Activated CD8-positive, alpha-beta T cell treated with anti-CD3 and anti-CD28 coated beads, Interleukin-2, amount 10 ng/mL, durations not matched to agents 7 days and 5 days (primary cell): ENCODE data around the gene RAP1GAP. TPM values are rescaled to one million over a fixed set of nuclear protein-coding genes. Genes with fewer than 3 reads are reported as not detected.
"Not testable (repeated sequence)": the region's sequence is repeated elsewhere in the genome, so short reads cannot be mapped to it uniquely, and the experiment has no call there.

ENCODE experiments used
- ATAC-seq: fragments of 150-1000 bp; cut with Tn5 transposase; one replicate; pipeline ENCODE4 v1.10.0; 2021; ENCODE audit warnings: moderate library complexity
- CTCF ChIA-PET: fragments of 350-600 bp; sonication (Branson Sonifier 250); formaldehyde crosslinking; loops from one replicate; lab custom pipeline; 2021; ENCODE audit warnings: antibody characterized with exemption; lab: Charles Lee
- POLR2A ChIA-PET: fragments of 350-600 bp; sonication (Branson Sonifier 250); formaldehyde crosslinking; loops from one replicate; lab custom pipeline; 2021; ENCODE audit warnings: antibody characterized with exemption; lab: Charles Lee
- DNase-seq: peaks from one replicate; pipeline ENCODE4 v3.0.0-alpha.2; 2020
- H3K27ac Mint-ChIP-seq: one replicate; pipeline ENCODE4 v1.8.0; 2021; ENCODE audit warnings: mild to moderate bottlenecking, mixed read lengths
- H3K27me3 Mint-ChIP-seq: one replicate; pipeline ENCODE4 v1.8.0; 2021; ENCODE audit warnings: low read depth, mixed read lengths
- H3K36me3 Mint-ChIP-seq: one replicate; pipeline ENCODE4 v1.8.0; 2021; ENCODE audit warnings: low read depth, mixed read lengths
- H3K4me1 Mint-ChIP-seq: one replicate; pipeline ENCODE4 v1.8.0; 2021; ENCODE audit warnings: low read depth, mixed read lengths
- H3K4me3 Mint-ChIP-seq: one replicate; pipeline ENCODE4 v1.8.0; 2021; ENCODE audit warnings: mild to moderate bottlenecking, mixed read lengths
- H3K9me3 Mint-ChIP-seq: one replicate; pipeline ENCODE4 v1.8.0; 2022; ENCODE audit warnings: mixed read lengths; ENCODE audit not compliant: insufficient read depth
- total RNA-seq, 2 experiments: library from RNA; stranded (reverse); gene quantifications; one replicate each; pipeline ENCODE4 v1.2.3, GENCODE V29; 2021

RAP1GAP gene
- total RNA-seq, 2 experiments from 2014 or later, result 0.13 TPM; not detected in 1

DNA sequence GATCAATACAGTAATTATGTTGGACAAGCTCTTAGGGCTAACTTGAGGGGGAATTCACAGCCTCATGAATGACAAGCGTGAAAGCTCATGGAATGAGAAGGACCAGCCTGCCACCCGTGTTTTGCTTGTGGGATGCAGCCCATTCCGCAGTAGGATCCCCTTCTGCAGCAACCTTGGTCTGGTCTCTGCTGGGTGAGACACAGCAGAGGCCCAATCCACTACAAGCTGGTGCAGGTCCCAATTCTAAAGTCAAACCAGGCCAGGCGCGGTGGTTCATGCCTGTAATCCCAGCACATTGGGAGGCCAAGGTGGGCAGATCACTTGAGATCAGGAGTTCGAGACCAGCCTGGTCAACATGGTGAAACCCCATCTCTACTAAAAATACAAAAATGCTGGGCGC is 4.7 kb upstream of the RAP1GAP start:
- H3K9me3 Mint-ChIP-seq, H3K4me1 Mint-ChIP-seq, H3K36me3 Mint-ChIP-seq, H3K4me3 Mint-ChIP-seq, H3K27ac Mint-ChIP-seq, POLR2A ChIA-PET, ATAC-seq, CTCF ChIA-PET, DNase-seq: not testable (repeated sequence)
- H3K27me3 Mint-ChIP-seq, result peaks cover 13% of the 10 kb centered on the region

DNA sequence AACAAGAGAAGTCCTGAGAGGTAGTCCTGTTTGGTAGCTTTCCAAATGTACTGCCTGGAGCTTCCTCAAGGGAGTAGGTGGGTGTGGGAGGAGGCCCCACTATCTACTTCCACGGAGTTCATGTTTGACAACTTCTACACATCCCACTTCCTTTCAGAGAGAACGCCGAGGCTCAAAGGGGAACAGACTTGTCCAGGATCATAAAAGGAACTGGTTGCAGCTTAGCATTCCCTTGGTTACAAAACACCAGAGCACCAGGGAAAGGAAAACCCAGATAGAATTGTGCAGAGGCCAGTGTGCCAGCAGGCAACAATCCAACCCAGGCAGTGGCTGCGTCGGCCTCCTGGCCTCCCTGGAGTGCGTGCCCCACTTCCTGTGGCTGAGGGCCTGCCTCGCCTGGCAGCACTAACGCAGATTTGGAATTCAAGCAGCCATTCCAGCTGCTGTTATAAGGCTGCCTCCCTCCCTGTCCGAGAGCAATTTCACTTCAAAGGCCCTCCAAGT is 4.2 kb upstream of the RAP1GAP start:
- no peak for DNase-seq
- peaks cover 1% of the 10 kb centered on the region for H3K36me3 Mint-ChIP-seq
- no peak overlapping the region for H3K4me3 Mint-ChIP-seq
- POLR2A ChIA-PET, result no interaction called here
- CTCF ChIA-PET, result interaction anchor here (0.9 kb wide), 1 partner anchor 11 kb away, joined by 3 read pairs; no protein-coding TSS in a partner anchor
- no peak for ATAC-seq
- no peaks in the 10 kb centered on the region for H3K9me3 Mint-ChIP-seq
- H3K27me3 Mint-ChIP-seq, result peaks cover 14% of the 10 kb centered on the region
- no peak overlapping the region for H3K27ac Mint-ChIP-seq
- H3K4me1 Mint-ChIP-seq, result no peaks in the 10 kb centered on the region

DNA sequence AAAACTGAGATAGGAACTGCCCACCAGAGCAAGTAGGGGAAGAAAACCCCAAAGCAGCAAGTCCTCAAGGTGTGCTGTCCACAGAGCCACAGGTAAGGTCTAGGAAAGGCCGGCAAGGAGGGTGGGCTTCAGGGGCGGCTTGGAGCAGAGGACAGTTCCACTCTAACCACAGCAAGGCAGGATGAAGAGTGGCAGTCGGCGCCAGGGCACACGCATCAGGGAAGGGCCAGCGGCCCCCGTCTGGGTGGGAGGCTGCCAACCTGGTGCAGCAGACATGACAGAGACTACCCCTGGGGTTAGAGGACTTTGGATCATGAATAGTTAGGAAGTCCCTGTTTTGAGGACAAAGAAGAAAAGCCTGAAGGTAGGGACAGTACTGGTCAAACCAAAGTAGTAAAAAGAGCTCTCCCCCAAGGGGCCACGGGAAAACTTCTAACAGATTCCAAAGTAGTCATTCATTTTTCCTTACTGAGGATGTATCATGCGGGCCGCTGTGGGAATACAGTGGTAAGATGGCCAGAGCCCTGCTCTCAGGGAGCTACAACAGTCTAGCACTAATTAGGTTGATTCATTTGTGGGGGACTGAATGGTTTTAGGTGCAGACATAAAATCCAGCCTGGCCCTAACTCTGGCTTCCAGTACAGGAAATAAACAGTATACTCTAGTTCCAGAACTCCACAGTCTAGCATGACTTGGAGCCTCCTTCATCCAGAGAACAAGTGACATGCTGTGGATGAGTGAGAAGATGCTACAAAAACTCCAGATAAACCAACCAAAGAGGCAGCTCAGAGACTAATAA is 3.5 kb upstream of the RAP1GAP start:
- CTCF ChIA-PET, result interaction anchor here (0.9 to 1.5 kb wide), 2 partner anchors 11 to 744 kb away, joined by 3 read pairs; no protein-coding TSS in a partner anchor
- no peak overlapping the region for H3K4me3 Mint-ChIP-seq
- no peaks in the 10 kb centered on the region for H3K9me3 Mint-ChIP-seq
- H3K27me3 Mint-ChIP-seq, result peaks cover 21% of the 10 kb centered on the region
- no peak for ATAC-seq
- no peaks in the 10 kb centered on the region for H3K36me3 Mint-ChIP-seq
- POLR2A ChIA-PET, result no interaction called here
- no peak overlapping the region for H3K27ac Mint-ChIP-seq
- H3K4me1 Mint-ChIP-seq, result no peaks in the 10 kb centered on the region
- DNase-seq, result no peak

DNA sequence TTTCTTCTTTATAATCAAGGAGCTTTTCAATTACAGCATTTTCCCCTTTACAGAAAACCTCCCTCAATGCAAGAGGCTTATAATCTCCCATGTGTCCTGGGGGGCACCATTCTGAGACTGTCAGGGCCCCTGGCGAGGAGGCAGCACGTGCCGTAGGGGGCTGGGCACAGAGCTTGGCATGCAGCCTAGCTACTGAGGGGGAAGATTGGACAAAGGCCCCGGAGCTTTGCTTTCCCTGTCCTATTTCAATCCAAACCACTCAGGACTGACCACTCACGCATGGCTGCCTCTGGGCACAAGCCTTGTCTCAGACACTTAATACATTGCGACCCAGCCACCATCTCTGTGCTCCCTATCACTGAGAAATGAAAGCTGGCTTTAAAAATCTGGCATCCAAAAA is 2.8 kb upstream of the RAP1GAP start:
- Mint-ChIP-seq H3K4me1 (peaks cover under 1% of the 10 kb centered on the region), H3K36me3 (no peaks in the 10 kb centered on the region), H3K9me3 (no peaks in the 10 kb centered on the region), H3K27me3 (peaks cover 26% of the 10 kb centered on the region), H3K27ac (no peak overlapping the region), H3K4me3 (no peak overlapping the region)
- ChIA-PET POLR2A (no interaction called here), CTCF (interaction anchor here (1.5 kb wide), 1 partner anchor 744 kb away, joined by 3 read pairs; no protein-coding TSS in a partner anchor)
- DNase-seq, result no peak
- ATAC-seq, result no peak

DNA sequence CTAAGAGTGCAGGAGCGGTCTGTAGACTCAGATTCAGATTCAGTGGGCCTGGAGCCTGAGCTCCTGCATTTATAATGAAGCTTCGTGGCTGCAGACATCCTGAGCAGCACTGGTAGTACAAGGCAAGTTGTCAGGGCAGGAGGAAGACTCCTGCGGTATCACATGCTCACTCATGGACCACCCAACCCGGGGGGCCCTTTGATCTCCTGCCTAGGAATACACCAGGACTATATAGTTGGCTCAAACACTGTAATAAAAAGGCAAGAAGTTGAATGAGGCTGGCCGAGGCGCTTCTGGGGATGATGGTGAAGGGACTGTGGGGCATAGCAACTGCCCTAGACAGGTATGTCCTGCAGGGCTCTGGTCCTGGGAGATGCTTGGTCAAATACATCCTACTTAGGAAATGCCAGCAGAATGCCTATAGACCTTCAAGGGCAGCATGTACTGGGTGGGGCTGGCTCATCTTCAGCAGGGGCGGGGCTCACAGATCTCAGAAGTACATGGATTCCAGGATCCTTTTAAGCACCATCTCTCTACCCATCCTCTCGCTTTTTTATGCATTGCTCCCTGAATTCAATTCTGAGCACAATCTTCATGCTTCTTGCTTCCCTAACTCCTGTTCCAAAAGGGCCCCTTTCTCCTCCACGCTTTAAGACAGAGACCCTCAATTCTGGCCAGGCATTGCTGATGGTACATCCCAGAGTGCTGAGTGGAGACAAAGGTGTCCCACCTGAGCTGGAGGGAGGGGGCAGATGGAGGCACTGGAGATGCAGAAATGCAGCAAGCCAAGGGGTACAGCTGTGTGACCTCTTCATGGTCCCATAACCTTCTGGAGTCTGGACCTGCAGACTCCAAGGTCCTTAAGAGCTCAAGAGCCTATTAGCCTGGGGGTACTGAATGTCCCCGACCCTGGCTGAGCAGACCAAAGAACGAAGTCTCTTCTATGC is 2.1 kb upstream of the RAP1GAP start:
- no peaks in the 10 kb centered on the region for H3K9me3 Mint-ChIP-seq
- no peak for DNase-seq
- peaks cover 5% of the 10 kb centered on the region for H3K4me1 Mint-ChIP-seq
- no peak overlapping the region for H3K27ac Mint-ChIP-seq
- ChIA-PET CTCF (interaction anchor here (1.5 kb wide), 1 partner anchor 745 kb away, joined by 3 read pairs; no protein-coding TSS in a partner anchor), POLR2A (no interaction called here)
- no peak overlapping the region for H3K4me3 Mint-ChIP-seq
- H3K27me3 Mint-ChIP-seq, result peaks cover 28% of the 10 kb centered on the region
- ATAC-seq, result no peak
- no peaks in the 10 kb centered on the region for H3K36me3 Mint-ChIP-seq

DNA sequence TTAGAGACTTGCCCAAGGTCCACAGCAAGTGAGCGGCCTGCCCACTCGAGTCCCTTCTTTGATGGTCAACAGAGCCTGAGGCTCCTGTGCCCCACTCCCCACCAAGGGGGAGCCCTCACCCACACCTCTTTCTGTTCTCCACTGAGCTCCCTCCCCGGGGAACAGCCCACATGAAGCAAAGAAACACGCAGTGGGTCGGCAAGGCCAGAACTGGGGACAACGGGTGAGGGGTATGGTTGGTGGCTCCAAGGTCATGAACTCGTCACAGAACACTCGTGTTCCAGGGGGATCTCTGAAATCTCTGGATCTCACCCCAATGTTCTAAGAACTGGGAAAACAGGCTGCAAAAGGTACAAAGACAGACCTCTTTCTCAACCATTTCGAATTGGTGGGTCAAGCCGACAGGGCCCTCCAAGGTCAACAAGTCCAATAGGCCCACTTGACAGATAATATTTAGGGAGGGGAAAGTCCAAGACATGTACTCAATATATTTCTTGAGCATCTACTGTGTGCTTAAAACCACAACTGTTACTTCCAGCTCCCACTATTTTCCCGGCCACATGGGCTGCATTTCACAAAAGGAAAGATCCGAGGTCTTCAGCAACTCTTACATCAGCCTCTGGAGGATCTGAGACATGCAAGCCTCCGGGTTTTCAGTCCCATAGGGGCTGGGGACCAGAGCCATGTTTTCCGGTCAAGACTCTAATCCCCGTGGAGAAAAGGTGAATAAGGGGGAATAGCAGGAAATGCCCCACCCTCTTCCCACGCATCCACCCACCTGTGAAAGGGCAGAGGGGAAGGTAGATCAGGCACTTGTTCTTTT is 1.1 kb upstream of the RAP1GAP start:
- ATAC-seq, result no peak

DNA sequence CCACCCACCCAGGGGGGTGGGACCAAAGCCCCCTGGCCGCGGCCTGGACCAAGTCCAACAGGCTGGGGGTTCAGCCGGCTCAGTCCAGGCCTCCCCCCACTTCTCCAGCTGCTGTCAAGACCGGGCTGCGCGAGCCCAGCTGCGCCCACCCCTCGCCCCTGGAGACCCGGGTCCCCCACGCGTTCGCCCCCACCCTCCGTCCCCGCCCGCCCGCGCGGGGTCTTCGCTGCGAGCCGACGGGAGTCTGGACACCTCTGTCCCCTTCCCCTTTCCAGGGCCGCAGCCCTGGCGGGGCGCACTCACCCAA is 253 bp downstream of the RAP1GAP start:
- Mint-ChIP-seq H3K9me3 (no peaks in the 10 kb centered on the region), H3K27me3 (peaks cover 31% of the 10 kb centered on the region), H3K4me1 (peaks cover 11% of the 10 kb centered on the region), H3K4me3 (no peak overlapping the region), H3K36me3 (no peaks in the 10 kb centered on the region), H3K27ac (no peak overlapping the region)
- POLR2A ChIA-PET, result no interaction called here
- no peak for DNase-seq
- no peak for ATAC-seq
- CTCF ChIA-PET, result interaction anchor here (1.0 kb wide), 1 partner anchor 113 kb away, joined by 3 read pairs; no protein-coding TSS in a partner anchor

More for the DNA sequence above, 1.1 kb upstream of the RAP1GAP start:
- H3K27ac Mint-ChIP-seq, result no peak overlapping the region
- ChIA-PET CTCF (interaction anchor here (1.0 kb wide), 1 partner anchor 112 kb away, joined by 3 read pairs; no protein-coding TSS in a partner anchor), POLR2A (interaction anchor here (0.6 to 1.3 kb wide), 2 partner anchors 9 to 350 kb away, joined by 3 read pairs; no protein-coding TSS in a partner anchor)
- H3K9me3 Mint-ChIP-seq, result no peaks in the 10 kb centered on the region
- peaks cover 9% of the 10 kb centered on the region for H3K4me1 Mint-ChIP-seq
- peaks cover 28% of the 10 kb centered on the region for H3K27me3 Mint-ChIP-seq
- no peaks in the 10 kb centered on the region for H3K36me3 Mint-ChIP-seq
- DNase-seq, result no peak
- H3K4me3 Mint-ChIP-seq, result no peak overlapping the region

DNA sequence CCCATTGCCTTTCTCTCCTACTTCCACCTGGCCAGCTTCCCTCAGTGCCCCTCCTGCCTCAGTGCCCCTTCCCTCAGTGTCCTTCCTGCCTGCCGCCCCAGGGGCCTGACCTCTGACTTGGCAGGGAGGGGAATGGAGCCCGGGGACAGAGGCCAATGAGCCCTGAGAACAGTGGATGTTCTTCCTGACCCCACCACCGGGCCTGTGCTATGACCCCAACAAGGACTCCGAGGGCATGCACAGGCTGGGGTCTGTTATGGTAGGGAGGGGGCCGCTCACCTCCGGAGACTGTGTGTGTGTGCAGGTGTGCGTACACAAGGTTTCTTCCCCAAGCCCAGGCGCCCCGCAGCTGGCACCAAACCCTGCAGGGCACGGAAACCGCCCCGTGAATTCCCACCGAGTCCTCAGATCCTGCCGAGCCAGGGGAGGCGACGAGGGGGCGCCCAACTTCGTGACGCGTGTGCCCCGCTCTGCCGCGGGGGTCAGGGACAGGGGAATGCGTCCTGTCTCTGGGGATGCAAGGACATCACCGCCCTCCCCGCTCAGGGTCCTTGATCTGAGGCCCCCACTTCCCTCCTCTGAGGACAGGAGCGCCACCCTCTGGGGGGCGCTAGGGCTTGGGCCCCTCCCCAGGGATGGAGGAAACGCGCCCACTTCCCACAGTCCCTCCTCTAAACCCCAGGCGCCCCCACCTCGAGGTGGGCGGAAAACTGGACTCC is 766 bp downstream of the RAP1GAP start:
- Mint-ChIP-seq H3K27me3 (peaks cover 35% of the 10 kb centered on the region), H3K4me1 (peaks cover 15% of the 10 kb centered on the region), H3K27ac (no peak overlapping the region), H3K4me3 (no peak overlapping the region), H3K9me3 (no peaks in the 10 kb centered on the region), H3K36me3 (no peaks in the 10 kb centered on the region)
- no peak for ATAC-seq
- DNase-seq, result no peak
- ChIA-PET POLR2A (no interaction called here), CTCF (no interaction called here)

DNA sequence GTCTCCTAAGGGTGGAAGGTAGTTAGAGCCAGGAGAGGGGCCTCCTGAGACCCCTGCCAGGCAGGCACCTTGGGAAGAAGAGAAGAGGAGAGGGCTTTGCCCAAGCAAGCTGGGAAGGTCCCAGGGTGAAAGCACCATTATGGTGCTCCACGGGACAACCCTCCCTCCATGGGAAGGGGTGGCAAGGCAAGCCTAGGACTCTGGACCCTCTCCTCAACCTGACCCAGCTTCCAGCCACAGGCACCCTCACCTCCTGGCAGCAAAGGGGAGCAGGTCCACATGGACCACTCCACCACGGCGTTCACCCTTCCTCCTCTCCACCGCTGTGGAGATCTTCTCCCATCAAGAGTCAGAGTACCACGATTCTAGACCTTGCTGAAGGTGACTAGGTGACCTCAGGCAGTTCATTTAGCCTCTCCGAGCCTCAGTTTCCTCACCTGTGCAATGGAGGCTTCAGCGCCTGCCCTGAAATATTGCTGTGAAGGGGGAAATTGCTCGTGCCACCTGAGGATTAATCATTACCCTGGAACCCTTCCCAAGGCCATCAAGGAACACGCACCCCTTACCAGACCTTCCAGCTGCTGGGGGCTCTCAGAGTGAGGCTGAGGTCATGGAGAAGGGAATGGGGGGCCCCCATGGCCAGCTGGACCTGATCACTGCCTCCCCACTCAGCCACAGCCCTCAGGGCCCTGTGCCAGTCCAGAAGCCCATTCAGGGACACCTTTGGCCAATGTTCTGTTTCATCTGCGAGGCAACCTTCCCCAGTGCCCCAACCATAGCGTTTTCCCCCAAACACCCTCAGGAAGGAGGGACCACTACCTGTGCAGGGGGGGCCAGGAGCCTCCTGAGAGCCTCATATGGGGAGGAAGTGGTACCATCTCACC is 1.6 kb downstream of the RAP1GAP start:
- H3K4me1 Mint-ChIP-seq, result peaks cover 15% of the 10 kb centered on the region
- H3K27ac Mint-ChIP-seq, result no peak overlapping the region
- H3K27me3 Mint-ChIP-seq, result peaks cover 35% of the 10 kb centered on the region
- POLR2A ChIA-PET, result no interaction called here
- H3K36me3 Mint-ChIP-seq, result no peaks in the 10 kb centered on the region
- DNase-seq (no peak), ATAC-seq (no peak)
- H3K4me3 Mint-ChIP-seq, result no peak overlapping the region
- CTCF ChIA-PET, result no interaction called here
- no peaks in the 10 kb centered on the region for H3K9me3 Mint-ChIP-seq
